ENCODE results near the gene AKAP4.

GRCh38 chrX:50198348-50198747 lies 2.5 kb downstream of the AKAP4 start:
- no peak for TF ChIP-seq CTCF (IDR thresholded peaks at IDR 0.05)
- no peak for TF ChIP-seq POLR2A (IDR thresholded peaks at IDR 0.05; ENCODE audit: low read depth)
- no peak for TF ChIP-seq EP300 (IDR thresholded peaks at IDR 0.05)
- TF ChIP-seq POLR2AphosphoS5 (IDR thresholded peaks at IDR 0.05), result no peak
